Stomach (tissue), 4 donors: Measurements from ENCODE around the gene NLRP6.

Source experiments
- CTCF ChIP-seq, 7 experiments: fragments of 450-650 bp in 4 of 7; fragments of 200-600 bp in 3 of 7; sonication (generic) in 3 of 7; IDR thresholded peaks; one replicate each; pipeline ENCODE4 v1.5.1; 2016 to 2019; ENCODE audit warnings: antibody characterized with exemption in 7 of 7, control low read depth in 2 of 7, mild to moderate bottlenecking in 1 of 7
- EP300 ChIP-seq: sonication (generic); formaldehyde crosslinking; IDR thresholded peaks from one replicate; pipeline ENCODE4 v1.6.1; 2017; ENCODE audit warnings: antibody characterized with exemption
- POLR2AphosphoS5 ChIP-seq, 3 donors: sonication (generic); formaldehyde crosslinking; IDR thresholded peaks; one replicate each; pipeline ENCODE4 v1.6.1; 2016; ENCODE audit warnings: antibody characterized with exemption in 3 of 3

GRCh38 chr11:330307-330693, 52.1 kb downstream of the NLRP6 start:
- no peak for TF ChIP-seq CTCF (IDR thresholded peaks at IDR 0.05)
- TF ChIP-seq POLR2AphosphoS5 (IDR thresholded peaks at IDR 0.05), result no peak
- no peak for TF ChIP-seq EP300
